Mesothelial cell of epicardium (in vitro differentiated cells): ENCODE results near the gene ADAD2. TPM values are rescaled to one million over a fixed set of nuclear protein-coding genes. Genes with fewer than 3 reads are reported as not detected.

Experiments
- DNase-seq, 2 experiments: peaks; one replicate each; pipeline ENCODE4 v3.0.0; 2021; ENCODE audit warnings: low spot score in 2 of 2; ENCODE audit not compliant: unreplicated experiment in 2 of 2
- H3K27ac Mint-ChIP-seq: 2 replicates; pipeline ENCODE4 v1.8.0; 2021; ENCODE audit warnings: mixed read lengths
- H3K27me3 Mint-ChIP-seq: 2 replicates; pipeline ENCODE4 v1.8.0; 2021; ENCODE audit warnings: low read depth, mixed read lengths
- H3K36me3 Mint-ChIP-seq: 2 replicates; pipeline ENCODE4 v1.8.0; 2021; ENCODE audit warnings: mixed read lengths
- H3K4me1 Mint-ChIP-seq: 2 replicates; pipeline ENCODE4 v1.8.0; 2021; ENCODE audit warnings: mixed read lengths
- H3K4me3 Mint-ChIP-seq: 2 replicates; pipeline ENCODE4 v1.8.0; 2021; ENCODE audit warnings: mild to moderate bottlenecking, moderate library complexity, mixed read lengths
- H3K9me3 Mint-ChIP-seq: 2 replicates; pipeline ENCODE4 v1.8.0; 2021; ENCODE audit warnings: mixed read lengths
- total RNA-seq: library from RNA; stranded (reverse); gene quantifications from 3 replicates; pipeline ENCODE4 v1.2.1, GENCODE V29; 2021
- TF ChIP-seq, protein P1 (sequence below): fragments of 200-600 bp; sonication (generic); IDR thresholded peaks from one replicate; pipeline ENCODE4 v1.5.0; 2021; ENCODE audit warnings: antibody characterized with exemption; ENCODE audit not compliant: unreplicated experiment

Gene ADAD2
- total RNA-seq, 1 donor from 2014 or later = not detected

DNA sequence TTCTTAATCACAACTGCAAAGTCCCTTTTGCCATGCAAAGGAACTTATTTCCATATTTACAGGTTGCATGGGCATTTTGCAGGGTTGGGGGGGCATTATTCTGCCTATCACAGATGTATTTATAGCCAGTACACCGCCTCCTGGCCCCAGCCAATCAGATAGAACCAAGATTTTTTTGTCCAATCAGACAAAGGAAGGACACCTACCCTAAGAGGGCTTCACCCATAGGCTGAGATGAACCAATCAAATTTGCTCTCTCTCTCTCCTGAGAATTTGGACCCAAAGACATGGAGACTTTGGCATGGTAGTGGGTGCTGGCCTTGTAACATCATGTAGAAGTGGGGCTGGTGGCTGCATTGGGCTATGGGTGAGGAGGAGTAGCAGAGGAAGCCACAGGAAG lies 52.8 kb downstream of the ADAD2 start:
- Mint-ChIP-seq H3K27me3 (peaks cover 16% of the 10 kb centered on the region), H3K27ac (no peak overlapping the region), H3K4me3 (no peak overlapping the region), H3K36me3 (no peaks in the 10 kb centered on the region), H3K4me1 (peaks cover 18% of the 10 kb centered on the region), H3K9me3 (peaks cover 12% of the 10 kb centered on the region)
- no peak for DNase-seq
- TF ChIP-seq, protein P1, sequence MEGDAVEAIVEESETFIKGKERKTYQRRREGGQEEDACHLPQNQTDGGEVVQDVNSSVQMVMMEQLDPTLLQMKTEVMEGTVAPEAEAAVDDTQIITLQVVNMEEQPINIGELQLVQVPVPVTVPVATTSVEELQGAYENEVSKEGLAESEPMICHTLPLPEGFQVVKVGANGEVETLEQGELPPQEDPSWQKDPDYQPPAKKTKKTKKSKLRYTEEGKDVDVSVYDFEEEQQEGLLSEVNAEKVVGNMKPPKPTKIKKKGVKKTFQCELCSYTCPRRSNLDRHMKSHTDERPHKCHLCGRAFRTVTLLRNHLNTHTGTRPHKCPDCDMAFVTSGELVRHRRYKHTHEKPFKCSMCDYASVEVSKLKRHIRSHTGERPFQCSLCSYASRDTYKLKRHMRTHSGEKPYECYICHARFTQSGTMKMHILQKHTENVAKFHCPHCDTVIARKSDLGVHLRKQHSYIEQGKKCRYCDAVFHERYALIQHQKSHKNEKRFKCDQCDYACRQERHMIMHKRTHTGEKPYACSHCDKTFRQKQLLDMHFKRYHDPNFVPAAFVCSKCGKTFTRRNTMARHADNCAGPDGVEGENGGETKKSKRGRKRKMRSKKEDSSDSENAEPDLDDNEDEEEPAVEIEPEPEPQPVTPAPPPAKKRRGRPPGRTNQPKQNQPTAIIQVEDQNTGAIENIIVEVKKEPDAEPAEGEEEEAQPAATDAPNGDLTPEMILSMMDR = no peak

DNA sequence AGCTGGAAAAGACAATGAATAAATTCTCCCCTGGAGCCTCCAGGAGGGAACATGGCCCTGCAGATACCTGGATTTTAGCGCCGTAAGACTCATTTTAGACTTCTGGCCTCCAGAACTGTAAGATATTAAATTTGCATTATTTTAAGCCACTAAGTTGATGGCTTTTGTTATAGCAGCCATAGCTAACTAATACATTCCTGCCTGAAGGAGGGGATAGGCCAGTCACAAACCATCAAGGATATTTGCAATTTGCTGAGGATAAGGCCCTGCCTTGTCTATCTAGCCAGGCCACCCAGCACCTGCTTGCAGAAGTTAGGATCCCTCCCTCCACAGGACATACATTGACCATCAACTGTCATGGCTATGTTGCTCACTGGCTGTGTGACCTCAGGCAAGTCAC lies 53.8 kb downstream of the ADAD2 start:
- peaks cover 16% of the 10 kb centered on the region for H3K4me1 Mint-ChIP-seq
- no peak overlapping the region for H3K27ac Mint-ChIP-seq
- TF ChIP-seq, protein P1 = no peak
- peaks cover 12% of the 10 kb centered on the region for H3K9me3 Mint-ChIP-seq
- H3K4me3 Mint-ChIP-seq = no peak overlapping the region
- H3K36me3 Mint-ChIP-seq = no peaks in the 10 kb centered on the region
- H3K27me3 Mint-ChIP-seq = peaks cover 9% of the 10 kb centered on the region
- DNase-seq = no peak

DNA sequence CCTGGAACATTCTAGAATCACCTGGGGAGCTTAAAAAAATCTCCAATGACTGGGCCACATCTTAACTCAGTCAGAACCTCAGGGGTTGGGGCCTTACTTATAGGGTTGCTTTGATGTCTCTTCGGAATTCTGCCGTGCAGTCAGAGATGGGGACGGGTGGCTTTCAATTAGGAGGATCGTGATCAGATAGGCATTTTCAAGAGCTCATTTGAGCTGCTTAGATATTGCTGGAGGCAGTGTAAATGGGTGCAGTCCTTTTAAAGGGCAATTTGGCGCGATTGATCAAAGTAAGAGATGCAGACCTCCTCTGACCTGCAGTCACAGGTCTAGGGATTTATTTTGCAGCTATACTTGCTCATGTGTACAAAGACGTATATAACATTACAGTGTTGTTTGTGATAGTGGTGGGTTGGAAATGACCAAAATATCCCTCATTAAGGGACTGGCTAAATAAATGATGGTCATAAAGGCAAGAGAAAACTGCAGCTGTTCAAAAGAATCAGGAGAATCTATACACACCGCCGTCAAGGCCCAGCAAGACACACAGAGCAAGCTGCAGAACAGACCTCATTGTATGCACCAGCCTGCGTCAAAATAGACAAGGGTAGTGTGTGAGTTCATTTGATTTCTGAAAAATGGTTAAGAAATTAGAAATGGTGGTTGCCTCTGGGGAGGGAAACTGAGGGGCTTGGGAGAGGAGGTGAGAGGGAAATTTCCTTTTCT lies 55.2 kb downstream of the ADAD2 start:
- TF ChIP-seq, protein P1 = no peak
- Mint-ChIP-seq H3K27me3 (no peaks in the 10 kb centered on the region), H3K4me1 (peaks cover 11% of the 10 kb centered on the region), H3K36me3 (no peaks in the 10 kb centered on the region), H3K9me3 (peaks cover 12% of the 10 kb centered on the region), H3K4me3 (no peak overlapping the region), H3K27ac (no peak overlapping the region)
- DNase-seq = no peak

DNA sequence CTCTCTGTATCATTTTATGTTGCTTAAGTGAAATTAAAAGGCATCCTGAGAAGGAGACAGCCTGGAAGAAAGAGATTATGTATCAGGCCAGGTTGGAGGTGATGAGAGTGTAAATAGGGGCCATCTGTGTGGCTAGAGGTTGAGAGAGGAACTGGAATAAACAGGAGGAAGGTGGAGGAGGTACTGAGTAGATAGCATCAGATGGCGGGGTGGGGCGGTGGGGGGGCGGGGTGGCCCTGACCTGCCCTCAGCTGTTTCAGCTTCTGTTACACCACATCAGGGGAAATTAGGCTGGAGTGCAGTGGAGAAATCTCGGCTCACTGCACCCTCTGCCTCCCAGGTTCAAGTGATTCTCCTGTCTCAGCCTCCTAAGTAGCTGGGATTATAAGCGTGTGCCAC lies 55.7 kb downstream of the ADAD2 start:
- Mint-ChIP-seq H3K9me3 (peaks cover 12% of the 10 kb centered on the region), H3K27me3 (no peaks in the 10 kb centered on the region), H3K36me3 (no peaks in the 10 kb centered on the region), H3K27ac (no peak overlapping the region), H3K4me1 (peaks cover 11% of the 10 kb centered on the region), H3K4me3 (no peak overlapping the region)
- TF ChIP-seq, protein P1 = no peak
- no peak for DNase-seq

Other genes starting within 250 kb of the ADAD2 start
- 2.2 to 2.5 TPM (median 2.3 TPM) in 3 replicates for gene OSGIN1, start 237.9 kb upstream of the ADAD2 start, total RNA-seq
- 1.2 to 1.8 TPM (median 1.5 TPM) in 3 replicates for gene NECAB2, start 222.9 kb upstream of the ADAD2 start, total RNA-seq
- gene SLC38A8, start 148.4 kb upstream of the ADAD2 start, total RNA-seq = not detected in 3 replicates
- gene MBTPS1, start 74.2 kb upstream of the ADAD2 start, total RNA-seq = 143 to 146 TPM (median 146 TPM) in 3 replicates
- gene HSDL1, start 46.0 kb upstream of the ADAD2 start, total RNA-seq = 47.6 to 50.0 TPM (median 48.9 TPM) in 3 replicates
- 0.18 to 0.47 TPM (median 0.22 TPM) in 3 replicates for gene DNAAF1, start 45.8 kb upstream of the ADAD2 start, total RNA-seq
- gene TAF1C, start 4.1 kb upstream of the ADAD2 start, total RNA-seq = 84.0 to 88.6 TPM (median 84.3 TPM) in 3 replicates
- gene KCNG4, start 48.9 kb downstream of the ADAD2 start, total RNA-seq = not detected in 3 replicates
- gene WFDC1, start 103.7 kb downstream of the ADAD2 start, total RNA-seq = 2.2 to 3.0 TPM (median 2.6 TPM) in 3 replicates
- 43.5 to 52.5 TPM (median 47.7 TPM) in 3 replicates for gene ATP2C2, start 177.4 kb downstream of the ADAD2 start, total RNA-seq